Uterus (tissue), 2 donors: ENCODE data around the gene CNTNAP5.

Experiments
- CTCF ChIP-seq, 4 experiments: fragments of 200-600 bp in 2 of 4; fragments of 450-650 bp in 2 of 4; sonication (generic) in 2 of 4; IDR thresholded peaks; one replicate each; pipeline ENCODE4 v1.5.1; 2016 to 2019; ENCODE audit warnings: antibody characterized with exemption in 4 of 4, mild to moderate bottlenecking in 2 of 4, moderate library complexity in 1 of 4
- POLR2A ChIP-seq, 2 donors: fragments of 450-650 bp; IDR thresholded peaks; one replicate each; pipeline ENCODE4 v1.6.1; 2016; ENCODE audit warnings: antibody characterized with exemption in 2 of 2, mild to moderate bottlenecking in 1 of 2, moderate library complexity in 1 of 2

GRCh38 chr2:124380221-124380749 lies 355.2 kb downstream of the CNTNAP5 start:
- TF ChIP-seq POLR2A (IDR thresholded peaks at IDR 0.05) = no peak
- TF ChIP-seq CTCF (IDR thresholded peaks at IDR 0.05) = no peak
